Parathyroid adenoma (tissue), 2 donors: ENCODE results near the gene OSBP.

Experiments
- H2AFZ ChIP-seq: fragments of 300-600 bp; sonication (generic); one replicate; pipeline ENCODE4 v1.7.0; 2017; ENCODE audit warnings: antibody characterized with exemption, mild to moderate bottlenecking
- H3K27ac ChIP-seq: fragments of 300-600 bp; sonication (generic); one replicate; pipeline ENCODE4 v1.7.0; 2017
- H3K27me3 ChIP-seq: fragments of 300-600 bp; sonication (generic); one replicate; pipeline ENCODE4 v1.7.0; 2017; ENCODE audit warnings: low read length; ENCODE audit not compliant: control insufficient read depth, insufficient read depth
- H3K36me3 ChIP-seq: fragments of 300-600 bp; sonication (generic); one replicate; pipeline ENCODE4 v1.7.0; 2017; ENCODE audit warnings: low read length; ENCODE audit not compliant: control insufficient read depth, insufficient read depth
- H3K4me1 ChIP-seq: fragments of 300-600 bp; sonication (generic); one replicate; pipeline ENCODE4 v1.7.0; 2017; ENCODE audit warnings: control low read depth
- H3K4me2 ChIP-seq: fragments of 300-600 bp; sonication (generic); one replicate; pipeline ENCODE4 v1.7.0; 2017; ENCODE audit warnings: low read length
- H3K4me3 ChIP-seq: fragments of 300-600 bp; sonication (generic); one replicate; pipeline ENCODE4 v1.7.0; 2017; ENCODE audit warnings: low read depth, low read length
- H3K79me2 ChIP-seq: fragments of 300-600 bp; sonication (generic); one replicate; pipeline ENCODE4 v1.7.0; 2017; ENCODE audit warnings: control low read depth
- H3K9ac ChIP-seq: fragments of 300-600 bp; sonication (generic); one replicate; pipeline ENCODE4 v1.7.0; 2017; ENCODE audit warnings: mild to moderate bottlenecking
- H3K9me3 ChIP-seq: fragments of 300-600 bp; sonication (generic); one replicate; pipeline ENCODE4 v1.7.0; 2017; ENCODE audit warnings: low read length; ENCODE audit not compliant: control insufficient read depth
- CTCF ChIP-seq: fragments of 300-600 bp; sonication (generic); IDR thresholded peaks from one replicate; pipeline ENCODE4 v1.7.0; 2017; ENCODE audit warnings: antibody characterized with exemption, mild to moderate bottlenecking
- donor health status: primary hyperparathyroidism.

OSBP gene

GRCh38 chr11:59616396-59616982, 915 bp upstream of the OSBP start:
- H3K27ac ChIP-seq = peak overlapping the region; percentile 80
- peaks cover 5% of the 10 kb centered on the region for H3K79me2 ChIP-seq
- H3K27me3 ChIP-seq = no peaks in the 10 kb centered on the region
- peak overlapping the region; percentile 88 for H3K4me2 ChIP-seq
- H3K9ac ChIP-seq = no peak overlapping the region
- no peaks in the 10 kb centered on the region for H3K36me3 ChIP-seq
- peak overlapping the region; percentile 68 for H2AFZ ChIP-seq
- no peak for TF ChIP-seq CTCF
- no peaks in the 10 kb centered on the region for H3K9me3 ChIP-seq
- H3K4me3 ChIP-seq = peak overlapping the region; percentile 61
- peaks cover 13% of the 10 kb centered on the region for H3K4me1 ChIP-seq

DNA sequence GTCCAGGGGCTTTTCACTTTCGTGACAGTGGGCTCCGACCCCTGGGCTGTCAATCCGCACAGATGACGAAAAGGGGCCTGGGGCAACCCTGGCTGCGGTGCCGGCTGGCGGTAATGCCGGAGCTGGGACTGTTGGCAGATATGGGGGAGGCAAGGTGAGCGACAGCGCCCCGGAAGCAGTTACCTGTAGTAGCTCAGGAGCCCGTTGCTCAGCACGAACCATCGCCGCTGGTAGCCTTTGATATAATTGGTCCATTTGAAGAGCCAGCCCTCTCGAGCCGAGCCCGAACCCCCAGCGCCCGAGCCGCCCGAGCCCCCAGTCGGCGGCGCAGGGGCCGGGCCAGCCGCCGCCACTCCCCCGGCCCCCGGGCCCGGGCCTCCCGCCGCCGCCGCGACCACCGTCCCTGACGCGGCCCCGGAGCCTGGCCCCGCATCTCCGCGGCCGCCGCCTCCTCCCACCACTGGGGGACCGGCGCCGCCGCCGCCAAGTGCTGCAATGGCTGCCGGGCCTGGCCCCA, 396 bp downstream of the OSBP start:
- peak overlapping the region; percentile 80 for H3K27ac ChIP-seq
- no peaks in the 10 kb centered on the region for H3K27me3 ChIP-seq
- no peak for TF ChIP-seq CTCF
- peaks cover 5% of the 10 kb centered on the region for H3K79me2 ChIP-seq
- peaks cover 13% of the 10 kb centered on the region for H3K4me1 ChIP-seq
- peak overlapping the region; percentile 84 for H3K4me2 ChIP-seq
- H3K9ac ChIP-seq = no peak overlapping the region
- peak overlapping the region; percentile 77 for H3K4me3 ChIP-seq
- H3K9me3 ChIP-seq = no peaks in the 10 kb centered on the region
- no peaks in the 10 kb centered on the region for H3K36me3 ChIP-seq
- H2AFZ ChIP-seq = peak overlapping the region; percentile 70

- H3K9ac ChIP-seq = no peak overlapping the region
- no peaks in the 10 kb centered on the region for H3K9me3 ChIP-seq
- no peaks in the 10 kb centered on the region for H3K36me3 ChIP-seq
- TF ChIP-seq CTCF = no peak
- H3K4me2 ChIP-seq = peak overlapping the region; percentile 84
- H3K27ac ChIP-seq = peak overlapping the region; percentile 80
- no peaks in the 10 kb centered on the region for H3K27me3 ChIP-seq
- peak overlapping the region; percentile 60 for H2AFZ ChIP-seq
- H3K4me3 ChIP-seq = peak overlapping the region; percentile 77
- H3K79me2 ChIP-seq = peaks cover 5% of the 10 kb centered on the region
- peaks cover 13% of the 10 kb centered on the region for H3K4me1 ChIP-seq
These were observed 1.1 kb downstream of the OSBP start for GRCh38 chr11:59614277-59615119.

- peak overlapping the region; percentile 35 for H3K4me2 ChIP-seq
- no peak overlapping the region for H2AFZ ChIP-seq
- H3K27ac ChIP-seq = no peak overlapping the region
- no peak for TF ChIP-seq CTCF
- no peaks in the 10 kb centered on the region for H3K9me3 ChIP-seq
- H3K9ac ChIP-seq = no peak overlapping the region
- H3K27me3 ChIP-seq = no peaks in the 10 kb centered on the region
- H3K79me2 ChIP-seq = peaks cover 21% of the 10 kb centered on the region
- peaks cover 4% of the 10 kb centered on the region for H3K4me1 ChIP-seq
- peak overlapping the region; percentile 11 for H3K4me3 ChIP-seq
- H3K36me3 ChIP-seq = no peaks in the 10 kb centered on the region
These were observed 3.7 kb downstream of the OSBP start for GRCh38 chr11:59611570-59612565.
